Fibroblast of upper back skin (primary cell): ENCODE measurements around the gene AGPAT2.
"Not testable (repeated sequence)": the region's sequence is repeated elsewhere in the genome, so short reads cannot be mapped to it uniquely, and the experiment has no call there.

Experiments used
- DNase-seq: peaks from one replicate; pipeline ENCODE4 v3.0.0-alpha.2; 2013

AGPAT2 gene

GRCh38 chr9:136643596-136644342 is 43.5 kb downstream of the AGPAT2 start:
- DNase-seq = no peak

DNA sequence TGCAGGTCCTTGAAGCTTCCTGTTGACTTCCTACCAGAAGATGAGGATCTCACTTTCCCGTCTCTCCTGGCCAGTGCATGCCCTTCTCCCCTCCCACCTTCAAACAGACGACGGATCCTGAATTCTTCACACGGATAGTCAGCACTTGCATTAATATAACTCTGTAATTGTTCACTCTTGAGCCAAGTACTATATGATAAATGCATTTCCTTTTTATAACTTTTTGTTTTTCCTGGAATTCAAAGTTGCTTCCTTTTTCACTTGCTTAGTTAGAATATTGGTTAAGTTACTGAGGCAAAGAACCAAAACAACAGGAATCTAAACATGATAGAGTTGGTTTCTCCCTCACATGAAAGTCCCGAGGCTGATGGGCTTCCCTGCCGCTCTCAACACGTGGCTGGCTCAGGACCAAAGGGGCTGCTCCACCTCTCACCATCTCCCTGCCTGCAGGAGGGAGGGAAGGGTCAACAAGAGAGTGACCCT is 44.8 kb downstream of the AGPAT2 start:
- DNase-seq = no peak

DNA sequence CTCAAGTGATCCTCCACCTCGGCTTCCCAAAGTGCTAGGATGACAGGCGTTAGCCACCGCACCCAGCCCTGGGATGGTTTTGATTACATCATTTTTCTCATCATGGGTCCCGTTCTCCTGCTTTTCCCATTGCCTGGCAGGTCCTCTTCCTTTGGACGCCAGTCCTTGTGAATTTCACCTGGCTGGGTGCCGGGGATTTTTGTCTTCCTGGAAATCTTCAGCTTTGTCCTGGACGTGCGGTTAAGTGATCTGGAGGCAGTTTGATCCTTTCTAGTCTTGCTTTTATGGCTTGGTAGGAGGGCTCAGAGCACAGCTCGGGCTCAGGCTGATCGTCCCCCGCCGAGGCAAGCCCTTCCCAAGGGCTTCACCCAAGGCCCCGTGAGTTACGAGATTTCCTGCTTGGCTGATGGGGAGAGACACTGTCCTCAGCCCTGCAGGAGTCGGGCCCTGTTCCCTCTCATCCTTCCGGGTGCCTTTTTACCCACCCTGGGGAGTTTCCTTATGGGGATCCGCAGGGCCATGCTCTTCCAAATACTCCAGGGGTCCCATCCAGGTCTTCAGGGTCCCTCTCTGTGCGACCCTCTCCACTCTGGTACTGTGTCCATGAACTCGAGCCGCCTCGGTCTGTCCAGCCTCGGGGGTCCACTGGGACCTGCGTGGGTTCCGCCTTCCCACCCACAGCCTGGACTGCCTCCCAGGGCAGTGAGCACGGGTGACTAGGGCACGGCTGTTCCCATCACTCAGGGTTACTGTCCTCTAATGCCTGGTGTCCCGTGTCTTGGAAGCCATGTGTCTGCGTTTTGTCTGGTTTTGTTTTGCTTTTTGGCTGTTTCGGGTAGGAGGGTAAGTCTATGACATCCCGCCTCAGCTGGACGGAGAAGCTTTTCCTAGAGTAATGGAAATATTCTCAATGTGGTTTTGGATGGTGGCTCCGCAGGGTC is 46.8 kb downstream of the AGPAT2 start:
- no peak for DNase-seq

DNA sequence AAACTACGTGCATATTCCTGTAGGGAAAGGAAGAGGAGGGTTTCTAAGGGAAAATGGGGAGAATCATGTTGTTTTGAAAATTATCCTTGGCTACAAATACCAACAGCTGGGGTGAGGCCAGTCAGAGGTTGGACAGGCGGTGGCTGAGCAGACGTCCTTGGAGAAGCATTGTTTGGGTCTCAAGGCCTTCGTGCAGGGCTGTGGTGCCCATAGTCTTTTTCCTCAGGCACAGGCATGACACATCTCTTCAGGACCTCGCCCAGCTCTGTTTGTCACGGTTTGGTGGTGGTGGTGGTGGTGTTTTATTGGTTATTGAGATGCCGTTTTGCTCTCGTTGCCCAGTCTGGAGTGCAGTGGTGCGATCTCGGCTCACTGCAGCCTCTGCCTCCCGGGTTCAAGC is 52.4 kb downstream of the AGPAT2 start:
- no peak for DNase-seq

DNA sequence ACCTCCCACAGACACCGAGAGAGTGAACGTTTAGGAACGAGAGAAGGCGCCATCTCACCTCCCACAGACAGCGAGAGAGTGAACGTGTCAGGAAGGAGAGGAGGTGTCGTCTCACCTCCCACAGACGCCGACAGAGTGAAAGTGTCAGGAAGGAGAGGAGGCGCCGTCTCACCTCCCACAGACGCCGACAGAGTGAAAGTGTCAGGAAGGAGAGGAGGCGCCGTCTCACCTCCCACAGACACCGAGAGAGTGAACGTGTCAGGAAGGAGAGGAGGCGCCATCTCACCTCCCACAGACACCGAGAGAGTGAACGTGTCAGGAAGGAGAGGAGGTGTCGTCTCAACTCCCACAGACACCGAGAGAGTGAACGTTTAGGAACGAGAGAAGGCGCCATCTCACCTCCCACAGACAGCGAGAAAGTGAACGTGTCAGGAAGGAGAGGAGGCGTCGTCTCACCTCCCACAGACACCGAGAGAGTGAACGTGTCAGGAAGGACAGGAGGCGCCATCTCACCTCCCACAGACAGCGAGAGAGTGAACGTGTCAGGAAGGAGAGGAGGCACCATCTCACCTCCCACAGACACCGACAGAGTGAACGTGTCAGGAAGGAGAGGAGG is 54.7 kb downstream of the AGPAT2 start:
- DNase-seq = not testable (repeated sequence)

GRCh38 chr9:136632072-136632471 is 55.2 kb downstream of the AGPAT2 start:
- not testable (repeated sequence) for DNase-seq

DNA sequence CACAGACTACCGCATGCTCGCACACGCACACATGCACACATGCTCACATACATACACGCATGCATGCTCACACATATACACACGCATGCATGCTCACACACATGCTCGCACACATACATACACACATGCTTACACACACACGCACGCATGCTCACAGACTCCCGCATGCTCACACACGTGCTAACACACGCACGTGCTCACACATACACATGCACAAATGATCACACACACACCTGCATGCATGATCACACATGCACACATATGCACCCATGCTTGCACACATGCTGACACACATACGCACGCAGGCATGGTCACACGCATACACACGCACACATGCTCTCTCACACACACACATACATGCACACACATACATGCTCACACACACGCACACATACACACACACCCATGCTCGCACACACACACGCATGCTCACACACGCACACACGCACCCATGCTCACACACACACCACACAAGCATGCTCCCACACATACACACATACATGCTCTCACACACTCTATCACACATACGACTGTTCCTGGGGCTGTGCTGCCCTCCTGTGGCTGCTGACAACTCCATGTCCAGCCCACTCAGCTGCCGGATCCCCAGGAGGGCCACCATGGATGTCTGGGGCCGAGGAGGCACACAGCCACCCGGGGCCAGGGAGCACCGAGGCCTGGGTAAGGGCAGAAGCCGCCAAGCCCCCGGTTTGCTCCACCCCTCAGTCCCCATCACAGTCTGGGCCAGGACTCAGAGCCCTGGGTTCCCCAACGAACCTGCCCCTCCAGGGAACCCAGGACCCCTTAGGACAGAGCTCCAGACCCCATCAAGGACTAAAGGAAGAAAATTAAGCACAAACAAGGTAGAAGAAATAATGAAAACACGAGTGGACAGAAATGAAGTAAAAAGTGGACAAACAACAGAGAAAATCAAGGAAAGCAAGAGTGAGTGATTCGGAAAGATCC is 55.9 kb downstream of the AGPAT2 start:
- DNase-seq = peak; percentile 72

DNA sequence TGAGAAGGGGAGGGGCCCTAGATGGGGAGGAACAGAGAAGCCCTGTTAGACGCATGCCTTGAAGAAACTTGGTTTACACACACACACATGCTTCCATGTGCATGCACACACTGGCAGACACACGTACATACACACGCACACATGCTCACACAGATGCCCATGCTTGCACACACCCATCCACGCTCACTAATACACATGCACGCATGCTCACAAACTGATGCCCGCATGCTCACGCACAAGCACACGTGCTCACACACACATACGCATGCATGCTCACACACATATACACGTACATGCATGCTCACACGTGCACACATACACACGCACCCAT is 56.6 kb downstream of the AGPAT2 start:
- DNase-seq = no peak

- peak; percentile 22 for DNase-seq
These were observed 57.2 kb downstream of the AGPAT2 start for GRCh38 chr9:136629879-136630661.

DNA sequence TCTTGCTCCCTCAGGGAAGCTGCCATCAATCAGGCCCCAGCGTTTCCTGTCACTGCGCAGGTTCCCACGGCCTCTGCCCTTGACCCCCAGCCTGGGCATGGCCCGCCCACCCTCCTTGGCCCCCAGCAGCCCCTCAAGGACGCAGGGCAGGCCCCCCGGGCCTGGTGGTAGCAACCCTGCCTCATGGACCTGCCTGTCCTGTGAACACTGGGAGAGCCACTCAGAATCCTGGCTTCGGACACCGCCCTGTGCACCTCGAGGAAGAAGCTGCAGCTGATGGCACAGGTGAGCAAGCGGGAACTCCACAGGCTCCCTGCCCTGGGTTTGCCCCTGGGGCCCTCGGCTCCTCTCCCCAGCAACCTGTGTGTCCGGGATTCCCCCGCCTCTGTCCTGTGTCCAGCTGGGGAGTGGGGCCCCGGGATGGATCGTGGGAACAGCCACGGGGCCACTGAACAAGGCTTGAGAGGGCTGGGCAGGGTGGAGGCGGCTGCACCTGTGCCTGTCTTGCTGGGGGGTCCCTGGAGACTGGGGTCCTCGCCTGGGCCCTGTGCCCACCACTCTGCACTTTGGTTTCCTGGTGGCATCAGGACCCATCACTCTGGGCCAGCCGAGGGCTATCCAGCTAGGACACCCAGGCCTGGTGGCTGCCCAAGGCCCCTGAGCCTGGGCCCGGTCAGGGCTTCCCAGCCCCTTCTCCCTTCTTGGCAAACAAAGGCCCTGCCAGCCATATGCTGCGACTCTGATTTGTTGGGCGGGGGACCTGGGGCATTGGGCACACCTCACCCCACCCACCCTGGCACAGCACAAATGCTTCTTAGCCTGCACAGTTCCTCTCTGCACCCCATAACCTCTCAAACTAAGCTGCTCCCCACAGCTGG is 58.0 kb downstream of the AGPAT2 start:
- no peak for DNase-seq

DNA sequence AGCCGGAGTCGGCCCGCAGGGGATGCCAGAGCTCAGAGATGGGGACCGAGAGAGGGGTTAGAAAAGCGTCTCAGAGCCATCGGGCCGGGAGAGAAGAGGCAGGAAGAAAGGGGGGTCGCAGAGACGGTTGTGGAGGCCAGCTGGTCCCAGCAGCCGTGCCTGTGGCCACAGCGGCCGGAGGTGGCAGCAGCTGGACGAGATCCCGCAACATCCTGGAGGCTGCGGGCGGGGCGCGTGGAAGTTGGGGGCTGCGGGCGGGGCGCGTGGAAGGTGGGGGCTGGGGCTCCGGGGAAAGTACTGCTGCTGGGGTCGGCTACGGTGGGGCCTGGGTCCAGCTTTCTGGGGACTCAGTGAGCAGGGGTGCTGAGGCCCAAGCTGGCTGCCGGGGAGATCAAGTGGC is 59.0 kb downstream of the AGPAT2 start:
- no peak for DNase-seq

GRCh38 chr9:136627703-136628102 is 59.6 kb downstream of the AGPAT2 start:
- DNase-seq = no peak

DNA sequence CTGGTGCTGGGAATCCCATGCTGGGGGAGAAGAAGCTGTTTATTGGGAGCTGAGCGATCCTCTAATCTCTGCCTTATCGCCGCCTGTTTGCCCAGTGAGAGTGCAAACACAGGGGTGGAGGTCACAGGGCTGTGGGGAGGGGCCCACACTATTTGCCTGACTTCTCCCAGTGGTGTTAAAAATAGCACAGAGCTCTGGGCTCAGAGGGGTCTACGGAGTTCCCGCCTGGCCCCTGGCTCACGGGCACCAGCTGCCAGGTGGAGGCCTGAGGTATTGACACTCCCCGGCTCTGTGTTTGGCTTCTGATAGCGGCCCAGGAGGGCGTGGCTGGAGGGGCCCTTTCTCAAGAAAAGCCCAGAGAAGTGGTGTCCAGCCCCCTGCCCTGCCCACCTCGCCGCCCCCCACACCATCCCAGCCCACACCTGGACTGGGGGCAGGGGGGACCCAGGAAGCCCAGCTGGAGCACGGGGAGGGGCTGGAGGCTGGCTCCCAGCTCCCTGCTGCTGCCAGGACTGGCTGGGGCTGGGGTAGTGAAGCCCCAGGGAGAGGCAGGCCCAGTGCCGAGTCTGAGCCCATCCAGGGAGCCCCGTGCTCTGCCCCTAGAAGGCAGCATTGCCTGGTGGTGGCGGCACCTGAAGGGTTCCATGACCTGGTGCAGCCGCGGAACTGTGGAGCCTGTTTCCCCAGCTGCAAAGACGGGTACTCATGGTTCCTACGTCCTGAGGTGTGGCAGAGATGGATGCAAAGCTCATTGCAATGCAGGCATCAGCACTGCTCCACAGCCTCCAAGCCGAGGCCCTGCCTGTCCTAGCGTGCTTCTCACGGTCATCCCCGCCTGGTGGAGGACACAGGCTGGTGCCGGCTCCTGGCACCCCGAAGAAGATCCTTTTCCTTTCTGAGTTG is 60.3 kb downstream of the AGPAT2 start:
- DNase-seq = no peak

DNA sequence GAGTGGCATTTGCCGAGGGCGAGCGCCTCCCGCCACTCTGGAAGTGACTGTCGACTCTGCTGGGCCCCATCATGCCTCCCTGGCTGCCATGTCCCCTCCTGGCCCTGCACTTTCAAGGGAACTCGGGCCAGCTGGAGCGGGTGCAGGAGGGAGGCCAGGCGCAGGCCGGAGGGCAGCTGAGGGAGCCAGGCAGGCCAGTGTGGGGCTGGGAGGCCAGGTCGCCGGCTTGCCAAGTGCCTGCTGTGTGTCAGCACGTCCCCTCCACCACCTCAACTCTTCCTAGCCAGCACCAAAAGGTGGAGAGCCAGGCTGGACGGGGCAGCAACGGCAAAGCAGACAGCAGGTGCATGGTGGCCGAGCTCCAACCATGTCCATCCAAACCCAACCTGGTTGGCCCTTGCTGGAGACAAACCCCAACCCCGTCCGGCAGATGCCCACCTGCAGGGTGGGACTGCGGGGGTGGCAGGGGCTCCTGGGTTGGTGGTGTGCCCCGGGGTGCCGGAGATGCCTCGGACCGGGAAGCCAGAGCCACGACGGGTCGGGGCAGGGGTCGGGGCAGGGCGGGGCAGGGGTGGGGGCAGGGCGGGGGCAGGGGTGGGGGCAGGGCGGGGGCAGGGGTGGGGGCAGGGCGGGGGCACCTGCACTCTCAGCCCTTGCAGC is 61.1 kb downstream of the AGPAT2 start:
- DNase-seq = no peak

- peak; percentile 41 for DNase-seq
These were observed 61.9 kb downstream of the AGPAT2 start for GRCh38 chr9:136625101-136626065.

DNA sequence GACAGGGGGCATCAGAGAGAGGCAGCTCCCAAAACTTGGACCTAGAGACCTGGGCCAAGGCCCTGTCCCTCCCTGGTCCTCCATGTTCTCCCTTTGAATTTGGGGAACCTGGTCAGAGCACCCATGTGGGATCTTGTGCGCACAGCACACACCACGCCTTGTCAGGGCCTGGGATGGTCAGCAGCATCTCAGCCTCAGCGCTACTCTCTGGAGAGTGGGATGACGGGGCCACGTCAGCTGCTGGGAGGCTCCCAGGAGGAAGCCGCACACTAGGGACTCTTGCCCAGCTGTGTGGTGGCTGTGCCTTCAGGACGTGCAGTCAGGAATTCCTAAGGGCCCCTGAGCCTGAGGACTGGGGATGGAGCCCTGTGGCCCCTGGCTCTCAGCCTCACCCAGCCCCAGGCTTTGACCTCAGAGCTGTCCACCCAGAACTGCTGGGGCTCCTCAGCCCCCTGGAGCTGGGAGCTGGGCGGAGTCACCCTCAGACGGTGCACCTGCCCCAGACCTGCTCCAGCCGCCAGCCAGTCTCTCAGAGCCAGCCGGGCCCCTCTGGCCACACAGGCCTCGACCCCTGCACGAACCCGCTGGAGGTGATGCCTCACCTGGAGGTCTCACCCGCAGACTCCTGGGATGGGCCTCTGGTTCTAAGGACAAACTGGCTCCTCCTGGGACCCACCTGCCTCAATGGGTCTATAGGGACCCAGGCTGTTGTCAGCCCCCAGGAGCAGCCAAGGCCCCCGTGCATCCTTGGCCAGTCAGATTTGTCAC is 62.9 kb downstream of the AGPAT2 start:
- DNase-seq = no peak

DNA sequence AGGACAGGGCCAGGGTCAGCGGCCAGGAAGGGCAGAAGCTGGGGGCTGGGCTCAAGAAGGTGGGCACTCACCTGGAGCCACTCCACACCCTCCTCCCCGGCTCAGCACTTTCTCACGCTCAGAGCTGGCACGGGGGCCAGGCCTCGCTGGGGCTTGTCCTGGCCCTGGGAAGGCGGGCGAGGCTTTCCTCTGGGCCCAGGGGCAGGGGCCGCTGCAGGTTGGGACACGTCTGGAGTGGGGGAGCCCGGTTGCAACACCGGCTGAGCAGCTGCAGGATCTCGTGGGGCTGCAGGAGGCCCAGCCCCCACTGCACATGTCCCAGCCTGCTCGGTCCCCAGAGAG is 63.4 kb downstream of the AGPAT2 start:
- no peak for DNase-seq
